ENCODE data around the gene LSS.

Gene LSS

GRCh38 chr21:46234436-46234950 lies 5.9 kb upstream of the LSS start:
- no peaks in the 10 kb centered on the region for H3K36me3 ChIP-seq (ENCODE audit: control insufficient read depth, insufficient read depth, low read length)

DNA sequence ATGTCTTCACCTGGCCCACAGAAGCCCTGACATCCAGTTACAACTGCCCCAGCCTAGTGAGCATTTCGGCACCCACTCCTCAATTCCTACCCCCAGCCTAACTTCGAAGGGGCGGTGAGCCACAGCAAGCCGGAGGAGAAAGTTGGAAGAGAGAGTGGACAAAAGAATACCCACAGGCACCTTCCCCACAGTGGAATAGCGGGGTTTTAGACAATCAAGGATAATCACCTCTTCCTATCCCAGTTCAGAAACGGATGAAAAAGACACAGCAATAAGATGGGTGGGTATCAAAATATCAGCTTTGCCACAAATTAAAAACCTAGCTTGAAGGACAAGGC lies 1.3 kb upstream of the LSS start:
- no peaks in the 10 kb centered on the region for H3K36me3 ChIP-seq (ENCODE audit: control insufficient read depth, insufficient read depth, low read length)
- TF ChIP-seq, protein P1, sequence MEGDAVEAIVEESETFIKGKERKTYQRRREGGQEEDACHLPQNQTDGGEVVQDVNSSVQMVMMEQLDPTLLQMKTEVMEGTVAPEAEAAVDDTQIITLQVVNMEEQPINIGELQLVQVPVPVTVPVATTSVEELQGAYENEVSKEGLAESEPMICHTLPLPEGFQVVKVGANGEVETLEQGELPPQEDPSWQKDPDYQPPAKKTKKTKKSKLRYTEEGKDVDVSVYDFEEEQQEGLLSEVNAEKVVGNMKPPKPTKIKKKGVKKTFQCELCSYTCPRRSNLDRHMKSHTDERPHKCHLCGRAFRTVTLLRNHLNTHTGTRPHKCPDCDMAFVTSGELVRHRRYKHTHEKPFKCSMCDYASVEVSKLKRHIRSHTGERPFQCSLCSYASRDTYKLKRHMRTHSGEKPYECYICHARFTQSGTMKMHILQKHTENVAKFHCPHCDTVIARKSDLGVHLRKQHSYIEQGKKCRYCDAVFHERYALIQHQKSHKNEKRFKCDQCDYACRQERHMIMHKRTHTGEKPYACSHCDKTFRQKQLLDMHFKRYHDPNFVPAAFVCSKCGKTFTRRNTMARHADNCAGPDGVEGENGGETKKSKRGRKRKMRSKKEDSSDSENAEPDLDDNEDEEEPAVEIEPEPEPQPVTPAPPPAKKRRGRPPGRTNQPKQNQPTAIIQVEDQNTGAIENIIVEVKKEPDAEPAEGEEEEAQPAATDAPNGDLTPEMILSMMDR (IDR thresholded peaks at IDR 0.05) = no peak
- no peak overlapping the region for H3K4me3 ChIP-seq (ENCODE audit: low read depth, low read length)
- peak overlapping the region; percentile 83 for H2AFZ ChIP-seq
- H3K4me2 ChIP-seq (ENCODE audit: low read length) = peak overlapping the region; percentile 83
- H3K79me2 ChIP-seq = no peaks in the 10 kb centered on the region
- H3K9ac ChIP-seq = no peak overlapping the region
- no peaks in the 10 kb centered on the region for H3K27me3 ChIP-seq (ENCODE audit: control insufficient read depth, insufficient read depth, low read length)
- H3K27ac ChIP-seq = no peak overlapping the region
- no peaks in the 10 kb centered on the region for H3K9me3 ChIP-seq (ENCODE audit: control insufficient read depth, low read length)
- no peaks in the 10 kb centered on the region for H3K4me1 ChIP-seq

More at GRCh38 chr21:46234436-46234950, 5.9 kb upstream of the LSS start:
- Histone ChIP-seq H3K79me2 (no peaks in the 10 kb centered on the region), H3K27me3 (ENCODE audit: control insufficient read depth, insufficient read depth, low read length) (no peaks in the 10 kb centered on the region), H3K27ac (no peak overlapping the region), H3K9me3 (ENCODE audit: control insufficient read depth, low read length) (no peaks in the 10 kb centered on the region), H3K4me3 (ENCODE audit: low read depth, low read length) (no peak overlapping the region), H3K9ac (no peak overlapping the region), H3K4me2 (ENCODE audit: low read length) (no peak overlapping the region), H3K4me1 (no peaks in the 10 kb centered on the region), H2AFZ (no peak overlapping the region)
- TF ChIP-seq, protein P1 (IDR thresholded peaks at IDR 0.05) = no peak

GRCh38 chr21:46229133-46229922 lies 754 bp upstream of the LSS start:
- Histone ChIP-seq H3K36me3 (ENCODE audit: control insufficient read depth, insufficient read depth, low read length) (no peaks in the 10 kb centered on the region), H3K27me3 (ENCODE audit: control insufficient read depth, insufficient read depth, low read length) (no peaks in the 10 kb centered on the region), H3K4me3 (ENCODE audit: low read depth, low read length) (peak overlapping the region; percentile 51), H3K79me2 (no peaks in the 10 kb centered on the region), H3K9ac (no peak overlapping the region), H3K4me2 (ENCODE audit: low read length) (peak overlapping the region; percentile 83), H3K27ac (no peak overlapping the region), H3K4me1 (no peaks in the 10 kb centered on the region), H3K9me3 (ENCODE audit: control insufficient read depth, low read length) (no peaks in the 10 kb centered on the region), H2AFZ (peak overlapping the region; percentile 83)
- TF ChIP-seq, protein P1 (IDR thresholded peaks at IDR 0.05) = peak; percentile 31

DNA sequence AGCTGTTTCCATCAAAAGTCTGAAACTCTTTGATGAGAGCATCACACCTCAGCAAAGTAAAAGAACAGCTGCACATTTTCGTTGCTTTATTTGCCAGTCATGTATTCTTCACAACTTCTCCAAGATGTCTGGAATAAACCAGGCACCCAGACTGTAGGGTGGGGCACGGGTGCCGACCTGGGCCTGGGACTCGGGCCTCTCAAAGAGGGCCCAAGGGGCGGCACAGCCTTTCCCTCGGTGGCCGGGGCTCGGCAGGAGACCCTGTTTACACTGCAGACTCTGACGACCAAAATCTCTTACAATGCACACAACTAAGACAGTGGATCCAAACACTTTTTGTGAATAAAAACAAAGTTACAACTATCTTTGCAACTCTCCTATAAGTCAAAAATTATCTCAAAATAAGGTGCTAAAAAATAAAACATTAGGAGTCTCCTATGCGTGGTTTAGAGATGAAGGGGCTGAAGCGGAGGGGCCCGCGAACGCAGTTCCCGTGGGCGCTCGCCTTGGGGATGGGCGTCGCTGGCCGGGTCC lies 696 bp downstream of the LSS start:
- TF ChIP-seq, protein P1 (IDR thresholded peaks at IDR 0.05) = no peak
- no peaks in the 10 kb centered on the region for H3K27me3 ChIP-seq (ENCODE audit: control insufficient read depth, insufficient read depth, low read length)
- no peaks in the 10 kb centered on the region for H3K79me2 ChIP-seq
- H3K36me3 ChIP-seq (ENCODE audit: control insufficient read depth, insufficient read depth, low read length) = no peaks in the 10 kb centered on the region
- no peak overlapping the region for H3K27ac ChIP-seq
- peak overlapping the region; percentile 77 for H2AFZ ChIP-seq
- no peaks in the 10 kb centered on the region for H3K4me1 ChIP-seq
- H3K9me3 ChIP-seq (ENCODE audit: control insufficient read depth, low read length) = no peaks in the 10 kb centered on the region
- H3K4me3 ChIP-seq (ENCODE audit: low read depth, low read length) = peak overlapping the region; percentile 80
- H3K4me2 ChIP-seq (ENCODE audit: low read length) = peak overlapping the region; percentile 93
- no peak overlapping the region for H3K9ac ChIP-seq
